Fibroblast of lung (primary cell): Measurements from ENCODE around the gene TCF4.

Source experiments
- EZH2 ChIP-seq: IDR thresholded peaks from 2 replicates; pipeline ENCODE4 v1.5.1; 2012; ENCODE audit warnings: low read length, control low read depth, mild to moderate bottlenecking; ENCODE audit errors: missing control alignments
- TF ChIP-seq, protein P1 (sequence below), 2 donors: IDR thresholded peaks in 1 of 2; conservative IDR thresholded peaks in 1 of 2; 1 replicate in 1 of 2; 2 replicates in 1 of 2; pipeline ENCODE4 v1.5.1; 2011 to 2012; ENCODE audit warnings: low read length in 2 of 2, control low read depth in 1 of 2, inconsistent platforms in 1 of 2, low read depth in 1 of 2, mild to moderate bottlenecking in 1 of 2

DNA sequence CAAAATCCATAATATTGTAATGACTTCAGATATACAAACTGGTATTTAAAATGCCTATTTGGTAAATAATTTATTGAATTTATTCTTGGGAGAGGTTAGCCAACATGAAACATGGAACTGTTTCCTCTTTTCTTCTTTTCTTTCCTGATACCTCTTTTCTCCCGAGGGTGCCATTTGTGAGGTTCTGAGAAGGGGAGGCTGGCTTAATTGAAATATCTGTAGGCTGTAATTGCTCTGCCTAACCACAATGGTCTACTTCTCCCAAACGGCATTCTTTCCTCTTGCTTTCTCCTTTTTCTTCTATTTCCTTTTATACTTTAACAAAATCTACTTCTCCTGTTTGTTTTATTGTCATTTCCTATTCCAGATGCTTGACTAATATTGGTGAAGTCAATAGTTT is 114.9 kb downstream of the TCF4 start:
- TF ChIP-seq, protein P1, sequence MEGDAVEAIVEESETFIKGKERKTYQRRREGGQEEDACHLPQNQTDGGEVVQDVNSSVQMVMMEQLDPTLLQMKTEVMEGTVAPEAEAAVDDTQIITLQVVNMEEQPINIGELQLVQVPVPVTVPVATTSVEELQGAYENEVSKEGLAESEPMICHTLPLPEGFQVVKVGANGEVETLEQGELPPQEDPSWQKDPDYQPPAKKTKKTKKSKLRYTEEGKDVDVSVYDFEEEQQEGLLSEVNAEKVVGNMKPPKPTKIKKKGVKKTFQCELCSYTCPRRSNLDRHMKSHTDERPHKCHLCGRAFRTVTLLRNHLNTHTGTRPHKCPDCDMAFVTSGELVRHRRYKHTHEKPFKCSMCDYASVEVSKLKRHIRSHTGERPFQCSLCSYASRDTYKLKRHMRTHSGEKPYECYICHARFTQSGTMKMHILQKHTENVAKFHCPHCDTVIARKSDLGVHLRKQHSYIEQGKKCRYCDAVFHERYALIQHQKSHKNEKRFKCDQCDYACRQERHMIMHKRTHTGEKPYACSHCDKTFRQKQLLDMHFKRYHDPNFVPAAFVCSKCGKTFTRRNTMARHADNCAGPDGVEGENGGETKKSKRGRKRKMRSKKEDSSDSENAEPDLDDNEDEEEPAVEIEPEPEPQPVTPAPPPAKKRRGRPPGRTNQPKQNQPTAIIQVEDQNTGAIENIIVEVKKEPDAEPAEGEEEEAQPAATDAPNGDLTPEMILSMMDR (conservative IDR thresholded peaks at IDR 0.05 in 1 of 2, IDR thresholded peaks at IDR 0.05 in 1 of 2; ENCODE audit: low read depth in 1 of 2, low read length in 2 of 2) = no peak
- no peak for TF ChIP-seq EZH2
